GM12801 (cell line): ENCODE measurements around the gene TERT.

Source experiments
- TF ChIP-seq, protein P1 (sequence below): IDR thresholded peaks from one replicate; pipeline ENCODE4 v1.5.1; 2011; ENCODE audit warnings: control low read depth; ENCODE audit not compliant: insufficient read length; ENCODE audit errors: extremely low read depth

TERT gene

DNA sequence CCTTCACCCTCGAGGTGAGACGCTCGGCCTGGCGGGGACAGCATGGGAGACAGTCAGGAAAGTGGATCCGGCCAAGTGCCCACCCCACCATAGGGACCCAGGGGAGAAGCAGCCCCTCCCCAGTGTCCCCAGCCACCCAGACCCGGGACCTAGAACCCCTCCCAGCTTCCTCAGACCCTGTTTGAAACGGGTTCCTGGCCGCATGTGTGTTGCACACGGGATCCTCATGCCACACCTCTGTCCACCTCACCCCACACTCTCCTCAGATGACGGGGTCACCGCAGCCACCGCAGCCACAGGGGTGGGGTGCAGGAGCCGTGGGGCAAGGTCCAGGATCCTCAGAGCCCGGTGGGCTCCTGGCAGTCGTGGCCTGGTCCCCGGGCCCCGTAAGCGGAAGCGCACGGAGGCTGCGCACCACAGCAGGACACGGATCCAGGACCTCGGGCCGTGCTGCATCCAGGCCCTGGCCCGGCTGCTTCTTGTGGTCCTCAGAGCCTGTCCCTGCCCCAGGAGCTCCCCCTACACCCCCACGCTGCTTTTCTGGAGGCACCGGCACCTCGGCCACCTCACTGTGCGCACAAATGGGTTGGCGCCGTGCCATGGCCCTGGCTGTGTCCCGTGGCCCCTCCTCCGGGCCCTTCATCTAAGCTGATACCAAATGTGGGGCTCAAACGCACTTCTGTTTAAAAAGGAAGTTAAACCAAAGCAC is 15.3 kb downstream of the TERT start:
- TF ChIP-seq, protein P1, sequence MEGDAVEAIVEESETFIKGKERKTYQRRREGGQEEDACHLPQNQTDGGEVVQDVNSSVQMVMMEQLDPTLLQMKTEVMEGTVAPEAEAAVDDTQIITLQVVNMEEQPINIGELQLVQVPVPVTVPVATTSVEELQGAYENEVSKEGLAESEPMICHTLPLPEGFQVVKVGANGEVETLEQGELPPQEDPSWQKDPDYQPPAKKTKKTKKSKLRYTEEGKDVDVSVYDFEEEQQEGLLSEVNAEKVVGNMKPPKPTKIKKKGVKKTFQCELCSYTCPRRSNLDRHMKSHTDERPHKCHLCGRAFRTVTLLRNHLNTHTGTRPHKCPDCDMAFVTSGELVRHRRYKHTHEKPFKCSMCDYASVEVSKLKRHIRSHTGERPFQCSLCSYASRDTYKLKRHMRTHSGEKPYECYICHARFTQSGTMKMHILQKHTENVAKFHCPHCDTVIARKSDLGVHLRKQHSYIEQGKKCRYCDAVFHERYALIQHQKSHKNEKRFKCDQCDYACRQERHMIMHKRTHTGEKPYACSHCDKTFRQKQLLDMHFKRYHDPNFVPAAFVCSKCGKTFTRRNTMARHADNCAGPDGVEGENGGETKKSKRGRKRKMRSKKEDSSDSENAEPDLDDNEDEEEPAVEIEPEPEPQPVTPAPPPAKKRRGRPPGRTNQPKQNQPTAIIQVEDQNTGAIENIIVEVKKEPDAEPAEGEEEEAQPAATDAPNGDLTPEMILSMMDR, result no peak

DNA sequence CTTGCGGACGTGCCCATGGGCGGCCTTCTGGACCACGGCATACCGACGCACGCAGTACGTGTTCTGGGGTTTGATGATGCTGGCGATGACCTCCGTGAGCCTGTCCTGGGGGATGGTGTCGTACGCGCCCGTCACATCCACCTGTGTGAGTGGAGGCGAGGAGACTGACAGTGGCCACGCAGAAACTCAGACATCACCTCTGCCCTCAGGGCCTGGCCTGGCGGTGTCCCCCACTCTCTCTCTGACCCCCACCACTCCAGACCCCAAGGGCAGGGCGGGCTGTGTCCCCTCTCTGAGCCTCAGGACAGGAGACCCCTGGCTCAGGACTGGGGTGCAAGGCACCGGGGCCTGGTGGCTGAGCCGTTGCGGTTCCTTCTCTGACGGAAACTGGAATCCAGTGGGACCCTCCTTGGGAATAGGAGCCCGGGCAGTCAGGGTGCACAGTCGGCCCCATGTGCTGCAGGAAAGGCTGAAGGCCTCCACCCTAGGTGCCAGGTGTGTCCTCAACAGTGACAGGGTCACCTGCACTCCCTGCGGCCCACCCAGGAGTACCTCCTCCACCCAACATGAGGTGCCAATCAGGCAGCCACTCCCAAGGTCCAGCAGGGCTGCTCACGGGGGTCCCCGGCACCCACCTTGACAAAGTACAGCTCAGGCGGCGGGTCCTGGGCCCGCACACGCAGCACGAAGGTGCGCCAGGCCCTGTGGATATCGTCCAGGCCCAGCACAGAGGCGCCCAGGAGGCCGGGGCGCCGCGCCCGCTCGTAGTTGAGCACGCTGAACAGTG is 16.0 kb downstream of the TERT start:
- TF ChIP-seq, protein P1, result no peak

DNA sequence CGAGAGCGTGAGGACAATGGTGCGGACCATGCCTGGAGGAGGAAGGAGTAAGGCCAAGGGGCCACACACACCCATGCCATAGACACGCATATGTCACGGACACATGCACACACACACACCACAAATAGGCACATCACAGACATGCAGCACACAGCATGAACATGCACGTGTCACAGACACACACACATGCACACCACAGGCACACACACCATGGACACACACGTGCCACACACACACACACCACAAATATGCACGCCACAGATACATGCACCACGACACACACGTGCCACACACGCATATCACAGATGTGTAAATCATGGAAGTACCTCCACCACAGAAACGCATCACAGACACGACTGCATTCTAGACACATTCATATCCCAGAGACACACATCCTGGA is 16.7 kb downstream of the TERT start:
- TF ChIP-seq, protein P1, result no peak

DNA sequence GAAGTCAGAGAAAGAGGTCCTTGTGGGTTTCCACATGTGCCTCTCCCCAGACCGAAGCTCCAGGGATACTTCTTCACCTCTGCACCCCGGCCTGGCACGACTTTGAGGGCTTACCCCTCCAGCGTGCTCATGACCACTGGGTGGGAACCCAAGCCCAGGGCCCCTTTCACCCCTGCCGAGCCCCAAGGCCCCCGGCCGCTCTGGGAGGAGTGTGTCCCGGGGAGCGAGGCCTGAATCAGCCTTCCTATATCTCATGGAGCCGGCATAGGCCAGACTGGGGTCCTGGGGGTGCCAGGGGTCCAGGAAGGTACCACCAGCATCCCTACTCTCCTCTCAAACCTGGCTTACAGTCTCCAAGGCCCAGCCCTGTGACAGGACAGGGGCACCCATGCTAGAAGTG is 17.1 kb downstream of the TERT start:
- TF ChIP-seq, protein P1, result no peak

DNA sequence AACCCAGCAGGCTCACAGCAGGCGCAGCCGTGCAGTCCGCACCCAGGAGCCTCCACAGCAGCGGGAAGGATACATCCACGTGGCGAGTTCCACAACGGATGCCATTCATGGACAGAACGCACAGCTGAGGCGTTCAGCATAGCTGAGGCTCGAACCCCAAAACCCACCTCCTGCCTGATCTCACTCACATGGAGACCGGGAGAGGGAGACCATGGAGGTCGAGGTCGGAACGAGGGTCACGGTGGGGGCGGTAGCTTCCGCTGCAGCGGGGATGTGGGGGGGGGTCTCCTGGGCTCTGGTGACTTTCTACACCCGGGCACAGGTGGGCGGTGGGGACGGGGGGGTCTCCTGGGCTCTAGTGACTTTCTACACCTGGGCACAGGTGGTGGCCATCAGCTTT is 17.5 kb downstream of the TERT start:
- TF ChIP-seq, protein P1, result no peak

DNA sequence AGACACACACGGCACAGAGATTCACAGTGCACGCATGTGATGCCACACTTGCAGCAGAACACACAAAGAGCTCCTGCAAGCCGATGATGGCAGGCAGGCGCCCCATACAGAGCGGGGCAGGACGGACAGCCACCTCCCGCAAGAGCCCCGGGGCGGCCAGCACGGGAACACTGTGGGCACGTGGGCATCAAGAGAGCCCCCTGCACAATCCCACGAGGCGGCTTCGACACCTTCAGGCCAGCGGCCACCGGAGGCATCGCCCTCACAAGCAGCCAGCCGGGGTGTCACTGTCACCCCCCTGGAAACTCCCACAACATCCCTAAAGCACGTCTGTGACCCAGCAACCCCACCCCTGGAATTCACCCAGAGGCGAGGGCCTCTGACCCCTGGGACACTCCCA is 17.9 kb downstream of the TERT start:
- TF ChIP-seq, protein P1, result no peak

DNA sequence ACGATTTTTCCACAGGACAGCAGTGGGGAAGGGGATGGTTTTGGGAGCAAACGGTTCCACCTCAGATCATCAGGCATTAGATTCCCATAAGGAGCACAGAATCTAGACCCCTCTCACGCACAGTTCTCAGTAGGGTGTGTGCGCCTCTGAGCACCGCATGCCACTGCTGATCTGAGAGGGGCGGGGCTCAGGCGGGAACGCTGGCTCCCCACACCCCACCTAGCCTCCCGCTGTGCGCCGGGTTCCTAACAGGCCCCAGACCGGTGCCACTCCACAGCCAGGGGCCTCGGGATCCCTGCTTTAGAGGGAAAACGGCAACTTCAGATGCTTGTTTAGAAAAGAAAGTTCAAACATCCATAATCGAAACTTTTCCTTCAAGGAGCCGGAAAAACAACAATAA is 20.4 kb downstream of the TERT start:
- TF ChIP-seq, protein P1, result no peak
